Superior temporal gyrus (tissue), 1 donor: ENCODE measurements around the gene ILDR2.

Experiments
- DNase-seq: peaks from one replicate; pipeline ENCODE4 v3.0.0-alpha.2; 2016; ENCODE audit errors: extremely low spot score

Gene ILDR2

GRCh38 chr1:166969074-166969677, 6.2 kb downstream of the ILDR2 start:
- DNase-seq: no peak

DNA sequence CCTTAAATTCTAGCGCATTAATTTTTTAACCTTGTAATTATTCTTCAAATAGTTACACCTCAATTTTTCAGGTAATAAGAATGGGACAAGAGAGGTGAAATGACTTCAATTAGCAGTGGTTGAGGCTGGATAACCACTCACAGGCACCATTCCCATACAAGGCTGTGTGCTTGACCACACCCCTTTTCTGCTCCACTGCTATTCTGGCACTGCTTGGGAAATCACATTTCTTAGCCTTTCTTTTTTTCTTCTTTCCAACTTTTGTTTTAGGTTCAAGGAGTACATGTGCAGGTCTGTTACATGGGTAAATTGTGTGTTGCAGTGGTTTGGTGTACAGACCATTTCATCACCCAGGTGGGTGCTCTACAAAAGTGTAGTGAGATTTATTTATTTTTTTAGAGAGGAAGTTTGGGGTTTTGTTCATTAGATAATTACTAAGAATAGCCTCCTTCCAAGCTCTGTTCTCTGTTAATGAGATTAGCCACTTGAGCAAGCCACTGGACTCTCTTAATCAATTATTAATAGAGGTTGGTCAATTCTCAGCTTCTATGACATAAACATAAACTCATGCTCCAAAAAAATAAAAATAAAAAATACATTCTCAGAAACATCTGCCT, 14.4 kb downstream of the ILDR2 start:
- no peak for DNase-seq

DNA sequence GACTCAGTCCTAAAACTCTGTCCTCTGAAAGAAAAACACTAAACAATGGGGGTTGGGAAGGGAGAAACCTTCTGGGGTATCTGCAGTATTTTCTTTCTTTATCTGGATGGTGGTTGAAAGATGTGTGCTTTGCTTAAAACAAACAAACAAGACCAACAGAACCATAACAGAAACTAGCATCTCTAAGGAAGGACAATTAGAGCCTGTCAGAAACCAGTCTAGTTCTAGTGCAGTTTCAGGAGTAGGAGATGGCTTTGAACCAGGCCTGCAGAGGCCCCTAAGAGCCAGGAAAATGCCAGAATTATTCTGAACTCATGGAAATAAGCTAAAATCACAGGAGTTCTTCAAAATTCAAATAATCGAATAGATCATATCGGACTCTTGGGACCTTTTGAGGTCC, 18.5 kb downstream of the ILDR2 start:
- DNase-seq: no peak

GRCh38 chr1:166956057-166956850, 19.1 kb downstream of the ILDR2 start:
- no peak for DNase-seq

GRCh38 chr1:166953491-166953890, 21.8 kb downstream of the ILDR2 start:
- DNase-seq: no peak

DNA sequence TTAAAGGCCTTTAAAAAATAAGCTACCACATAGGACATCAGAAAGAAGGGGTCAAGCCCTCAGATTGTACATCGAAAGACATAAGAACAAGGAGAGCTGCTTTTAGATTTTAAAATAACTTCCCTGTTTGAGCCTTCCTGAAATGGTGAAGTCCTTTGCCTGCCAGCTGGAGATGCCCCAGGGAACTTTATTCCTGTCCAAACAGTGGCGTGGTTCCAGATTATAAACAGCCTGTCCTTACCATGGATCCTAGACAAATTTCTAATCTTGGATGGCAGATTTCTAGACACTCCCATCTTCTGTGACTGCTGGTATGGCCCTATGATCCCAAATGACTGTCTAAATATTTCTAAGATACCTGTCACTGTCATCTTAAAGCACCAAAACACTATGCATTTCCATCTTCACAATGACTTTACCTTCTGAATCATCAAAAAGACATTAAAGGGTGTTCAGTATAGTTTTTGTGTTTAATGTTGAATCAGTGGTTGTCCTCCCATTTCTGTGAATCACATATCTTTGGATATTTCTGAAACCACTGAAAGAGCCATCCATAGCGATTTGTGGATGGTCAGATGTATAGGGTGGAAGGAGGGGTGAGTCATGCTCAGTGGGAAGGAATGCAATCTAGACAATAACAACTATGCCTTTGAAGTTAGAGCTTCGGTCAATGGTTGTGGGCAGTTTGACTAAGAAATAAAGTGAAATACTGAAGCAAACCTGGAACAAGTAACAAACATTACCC, 23.2 kb downstream of the ILDR2 start:
- DNase-seq: peak; percentile 29

- no peak for DNase-seq
Observed at GRCh38 chr1:166951050-166951449, 24.3 kb downstream of the ILDR2 start.

DNA sequence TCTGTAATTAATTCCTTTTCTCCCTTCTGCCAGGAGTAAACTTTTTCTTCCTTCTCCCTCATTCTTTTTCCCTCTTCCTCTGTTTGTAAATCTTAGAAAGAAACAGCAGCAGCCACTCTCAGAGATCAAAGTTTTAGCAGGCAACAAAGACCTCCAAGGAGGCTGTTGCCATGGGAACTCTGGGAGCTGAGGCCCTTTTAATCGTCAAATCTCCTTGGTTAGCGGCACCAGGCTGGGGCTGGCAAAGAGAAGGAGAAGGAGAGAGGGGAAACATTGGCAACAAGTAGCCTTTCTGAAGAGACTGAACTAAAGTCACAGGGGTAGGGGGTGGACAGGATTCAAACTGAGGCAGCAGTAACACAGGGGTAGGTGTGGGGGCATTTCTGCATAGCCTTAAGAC, 25.2 kb downstream of the ILDR2 start:
- no peak for DNase-seq

GRCh38 chr1:166948856-166949350, 26.4 kb downstream of the ILDR2 start:
- no peak for DNase-seq

- peak; percentile 94 for DNase-seq
Observed at GRCh38 chr1:166947398-166948043, 27.8 kb downstream of the ILDR2 start.

- no peak for DNase-seq
Observed at GRCh38 chr1:166944186-166944967, 31.0 kb downstream of the ILDR2 start.

DNA sequence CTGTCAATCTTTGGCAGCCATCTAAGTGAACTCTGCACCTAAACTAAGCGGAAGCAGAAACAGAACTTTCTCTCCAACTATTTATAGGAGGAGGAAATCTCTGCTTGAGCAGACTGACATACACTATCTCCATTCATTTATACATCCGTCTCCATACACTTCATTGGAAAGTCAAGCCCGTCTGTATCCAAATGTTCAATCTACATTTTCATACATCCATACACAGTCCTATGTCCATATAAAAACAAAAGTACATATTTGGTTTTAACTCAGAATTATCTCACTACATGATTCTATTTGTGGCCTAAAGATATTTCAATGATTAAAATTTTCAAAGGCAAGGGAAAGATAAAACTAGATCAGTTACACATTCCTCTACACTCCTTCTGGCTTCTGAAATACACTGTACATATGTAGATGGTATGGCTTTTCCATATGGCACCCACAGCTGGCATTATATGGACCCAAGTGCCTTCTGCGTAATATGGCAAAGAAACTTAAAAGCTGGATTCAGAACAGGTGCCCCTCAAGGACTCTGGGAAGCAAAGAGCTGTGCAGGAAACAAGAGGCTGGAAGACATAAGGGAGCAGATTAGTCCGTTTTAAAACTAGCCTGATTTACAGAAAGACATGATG, 35.5 kb downstream of the ILDR2 start:
- no peak for DNase-seq

- DNase-seq: no peak
Observed at GRCh38 chr1:166937962-166938361, 37.4 kb downstream of the ILDR2 start.

DNA sequence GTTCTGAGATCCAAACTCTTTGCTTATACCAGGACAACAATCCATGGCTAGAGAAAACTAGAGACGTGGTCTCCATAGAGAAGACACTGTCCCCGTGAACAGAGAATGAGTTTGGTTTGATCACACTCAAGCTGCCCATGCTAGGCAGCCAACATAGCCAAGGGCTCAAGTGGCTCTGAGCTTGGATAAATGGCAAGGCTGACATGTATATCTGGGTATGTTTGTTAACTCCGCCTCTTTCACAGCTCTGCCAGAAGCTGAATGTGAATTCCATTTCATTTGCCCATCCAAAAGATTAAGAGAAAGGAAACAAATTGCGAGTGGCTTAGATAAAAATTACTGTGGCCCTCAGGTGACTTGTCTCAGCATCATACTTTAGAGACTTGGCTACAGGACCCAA, 38.0 kb downstream of the ILDR2 start:
- no peak for DNase-seq

- no peak for DNase-seq
Observed at GRCh38 chr1:166933633-166934032, 41.7 kb downstream of the ILDR2 start.

- DNase-seq: no peak
Observed at GRCh38 chr1:166933140-166933539, 42.2 kb downstream of the ILDR2 start.

DNA sequence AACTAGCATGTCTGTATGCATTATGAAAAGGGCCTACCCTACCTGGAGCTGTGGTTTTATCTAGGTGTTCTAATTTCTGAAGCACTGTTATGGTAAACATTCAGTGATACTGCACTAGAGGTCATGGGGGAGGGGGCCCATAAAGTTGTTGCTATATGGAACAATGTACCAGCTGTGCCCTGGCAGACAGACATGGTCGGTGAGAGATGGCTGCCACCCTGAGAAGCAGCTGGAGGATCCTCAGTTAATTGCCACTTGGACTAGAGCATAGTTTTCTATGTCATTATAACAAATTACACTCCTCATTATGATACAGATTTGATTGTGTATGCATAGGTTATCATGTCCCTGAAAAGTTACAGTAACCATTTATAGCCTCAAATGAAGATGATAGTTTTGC, 45.4 kb downstream of the ILDR2 start:
- DNase-seq: no peak

- DNase-seq: no peak
Observed at GRCh38 chr1:166927701-166928100, 47.6 kb downstream of the ILDR2 start.

- peak; percentile 55 for DNase-seq
Observed at GRCh38 chr1:166925810-166926478, 49.4 kb downstream of the ILDR2 start.
